H7 (cell line): ENCODE data around the gene SETD5. TPM values are rescaled to one million over a fixed set of nuclear protein-coding genes. Genes with fewer than 3 reads are reported as not detected.
A peak's percentile ranks its signal among the peaks of the same experiment; 100 is the strongest.

Experiments used
- DNase-seq: peaks from one replicate; pipeline ENCODE4 v3.0.0; 2012
- H3K27me3 ChIP-seq: 2 replicates; pipeline ENCODE4 v1.6.0; 2011; ENCODE audit warnings: mild to moderate bottlenecking, low read length; ENCODE audit not compliant: control insufficient read depth, insufficient read depth
- H3K36me3 ChIP-seq: replicated peaks from 2 replicates; pipeline ENCODE4 v1.5.1; 2011; ENCODE audit warnings: low read length; ENCODE audit not compliant: control insufficient read depth, insufficient read depth
- H3K4me3 ChIP-seq: 2 replicates; pipeline ENCODE4 v1.5.1; 2011; ENCODE audit warnings: low read depth, mild to moderate bottlenecking, control low read depth, low read length, moderate library complexity; ENCODE audit not compliant: insufficient read depth
- total RNA-seq: library from RNA; depleted of rRNA; stranded (reverse); fragments of >200 nt; shearing (Covaris generic); gene quantifications from 2 replicates; pipeline ENCODE4 v1.2.3, GENCODE V29; 2014; rRNA removed

The SETD5 gene, protein sequence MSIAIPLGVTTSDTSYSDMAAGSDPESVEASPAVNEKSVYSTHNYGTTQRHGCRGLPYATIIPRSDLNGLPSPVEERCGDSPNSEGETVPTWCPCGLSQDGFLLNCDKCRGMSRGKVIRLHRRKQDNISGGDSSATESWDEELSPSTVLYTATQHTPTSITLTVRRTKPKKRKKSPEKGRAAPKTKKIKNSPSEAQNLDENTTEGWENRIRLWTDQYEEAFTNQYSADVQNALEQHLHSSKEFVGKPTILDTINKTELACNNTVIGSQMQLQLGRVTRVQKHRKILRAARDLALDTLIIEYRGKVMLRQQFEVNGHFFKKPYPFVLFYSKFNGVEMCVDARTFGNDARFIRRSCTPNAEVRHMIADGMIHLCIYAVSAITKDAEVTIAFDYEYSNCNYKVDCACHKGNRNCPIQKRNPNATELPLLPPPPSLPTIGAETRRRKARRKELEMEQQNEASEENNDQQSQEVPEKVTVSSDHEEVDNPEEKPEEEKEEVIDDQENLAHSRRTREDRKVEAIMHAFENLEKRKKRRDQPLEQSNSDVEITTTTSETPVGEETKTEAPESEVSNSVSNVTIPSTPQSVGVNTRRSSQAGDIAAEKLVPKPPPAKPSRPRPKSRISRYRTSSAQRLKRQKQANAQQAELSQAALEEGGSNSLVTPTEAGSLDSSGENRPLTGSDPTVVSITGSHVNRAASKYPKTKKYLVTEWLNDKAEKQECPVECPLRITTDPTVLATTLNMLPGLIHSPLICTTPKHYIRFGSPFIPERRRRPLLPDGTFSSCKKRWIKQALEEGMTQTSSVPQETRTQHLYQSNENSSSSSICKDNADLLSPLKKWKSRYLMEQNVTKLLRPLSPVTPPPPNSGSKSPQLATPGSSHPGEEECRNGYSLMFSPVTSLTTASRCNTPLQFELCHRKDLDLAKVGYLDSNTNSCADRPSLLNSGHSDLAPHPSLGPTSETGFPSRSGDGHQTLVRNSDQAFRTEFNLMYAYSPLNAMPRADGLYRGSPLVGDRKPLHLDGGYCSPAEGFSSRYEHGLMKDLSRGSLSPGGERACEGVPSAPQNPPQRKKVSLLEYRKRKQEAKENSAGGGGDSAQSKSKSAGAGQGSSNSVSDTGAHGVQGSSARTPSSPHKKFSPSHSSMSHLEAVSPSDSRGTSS (N-terminal part only)
- 99.8 and 139 TPM in 2 replicates for total RNA-seq

DNA sequence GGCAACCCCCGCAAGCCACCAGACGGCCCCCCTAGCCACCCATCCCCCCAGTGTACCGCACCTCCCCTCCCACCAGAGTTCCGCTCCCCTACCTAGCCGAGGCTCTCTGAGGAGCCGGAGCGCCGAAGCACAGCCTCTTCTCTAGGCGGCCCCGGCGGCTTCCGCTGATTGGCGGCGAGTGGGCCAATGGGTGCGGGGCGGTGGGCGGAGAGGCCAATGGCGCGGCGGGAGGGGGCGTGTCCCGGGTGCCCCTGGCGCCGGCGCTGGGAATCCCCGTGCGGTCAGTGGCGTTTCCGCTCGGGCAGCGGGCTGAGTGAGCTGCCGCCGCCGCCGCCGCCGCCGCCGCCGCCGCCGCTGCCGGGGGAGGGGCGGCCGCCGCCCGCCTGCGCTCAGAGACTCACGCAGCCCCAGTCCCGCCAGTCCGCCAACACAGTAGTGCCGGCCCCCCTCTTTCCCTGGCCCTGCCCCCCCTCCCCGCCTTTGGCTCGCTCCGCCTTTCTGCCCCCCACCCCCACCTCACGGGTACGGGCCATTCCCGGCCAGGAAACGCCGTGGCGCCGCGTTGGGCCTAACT lies at the start of gene SETD5:
TSS of gene SETD5 (plus strand) at position 284 of the 574 bp plus-strand sequence. CDS start 31,324 bp downstream, outside the sequence.
- H3K27me3 ChIP-seq, result no peaks in the 10 kb centered on the region
- H3K4me3 ChIP-seq, result peak within 1 kb of the TSS; percentile 97
- H3K36me3 ChIP-seq, result peaks cover 10% of the 10 kb centered on the region
- DNase-seq, result peak; percentile 96

DNA sequence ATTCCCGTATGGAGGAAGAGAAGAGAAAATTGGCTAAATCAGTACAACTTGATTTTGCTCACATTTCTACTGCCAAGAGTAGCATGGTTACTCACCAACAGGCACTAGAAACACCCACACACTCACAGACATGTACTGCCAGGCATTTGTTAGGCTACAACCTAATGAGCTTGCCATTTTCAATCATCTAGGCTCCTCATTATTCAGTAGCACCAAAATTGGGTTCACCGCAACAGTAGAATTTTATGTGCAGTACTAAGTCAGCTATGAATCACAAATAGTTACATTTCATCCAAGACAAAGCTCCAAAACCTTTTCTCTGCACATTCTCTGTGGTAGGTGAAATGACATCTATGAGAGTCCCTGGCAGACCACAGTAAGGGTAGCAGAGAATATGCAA lies 49.5 kb upstream of the SETD5 start:
- Histone ChIP-seq H3K4me3 (no peak overlapping the region), H3K36me3 (no peaks in the 10 kb centered on the region), H3K27me3 (no peaks in the 10 kb centered on the region)
- no peak for DNase-seq

DNA sequence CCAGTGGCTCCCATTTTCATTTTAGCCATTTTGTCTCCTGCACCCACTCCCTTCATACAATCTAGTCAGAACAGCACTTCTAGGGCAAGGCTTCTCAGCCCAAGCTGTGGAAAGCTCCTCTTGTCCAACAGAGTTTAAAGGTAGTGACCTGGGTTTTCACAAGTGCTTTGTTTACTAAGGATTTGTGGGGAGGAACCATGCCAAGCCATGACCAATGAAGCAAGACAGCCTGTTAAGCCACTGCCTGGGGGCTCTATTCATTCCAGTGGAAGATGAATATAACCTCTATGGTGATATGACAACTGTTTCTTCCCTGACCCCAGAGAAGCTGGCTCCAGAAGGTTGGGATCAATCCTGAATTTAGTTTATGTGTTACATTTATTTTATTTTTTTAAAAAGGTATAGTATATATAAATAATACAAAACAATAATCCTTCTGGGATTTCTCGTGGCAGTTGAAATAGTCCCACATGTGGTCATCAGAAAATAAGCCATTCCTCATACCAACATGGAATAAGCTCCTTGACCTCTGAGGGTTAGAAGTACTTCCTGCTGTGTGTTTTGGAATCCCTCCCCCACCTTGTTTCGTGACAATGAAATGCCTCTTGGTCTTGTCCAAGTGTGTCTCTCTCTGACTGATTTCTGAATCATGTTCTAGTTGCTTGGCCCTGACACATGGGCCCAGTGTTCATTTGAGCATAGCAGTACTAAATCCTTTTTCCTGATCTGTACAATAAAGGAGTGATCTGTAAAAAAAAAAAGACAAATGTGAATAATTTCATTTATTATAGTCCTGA lies 47.9 kb upstream of the SETD5 start:
- no peak for DNase-seq
- Histone ChIP-seq H3K36me3 (no peaks in the 10 kb centered on the region), H3K27me3 (no peaks in the 10 kb centered on the region), H3K4me3 (no peak overlapping the region)

DNA sequence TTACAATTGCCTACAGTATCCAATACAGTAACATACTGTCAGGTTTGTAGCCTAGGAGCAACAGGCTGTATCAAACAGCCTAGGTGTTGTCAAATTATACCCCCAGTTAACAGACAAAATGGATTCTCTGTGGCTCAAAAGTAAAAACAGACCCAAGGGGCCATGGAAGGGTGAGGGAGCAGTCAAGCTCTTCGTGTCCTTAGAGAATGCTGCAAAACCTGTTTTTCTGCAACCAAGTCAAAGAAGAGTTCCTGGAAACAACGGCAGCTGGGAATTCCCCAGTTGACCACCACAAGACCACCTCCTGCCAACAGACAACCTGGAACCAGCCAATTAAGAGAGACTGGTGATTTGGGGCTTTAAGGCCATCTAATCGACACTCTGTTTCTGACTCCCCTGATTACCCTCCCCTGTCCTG lies 45.7 kb upstream of the SETD5 start:
- H3K27me3 ChIP-seq, result no peaks in the 10 kb centered on the region
- H3K36me3 ChIP-seq, result no peaks in the 10 kb centered on the region
- no peak overlapping the region for H3K4me3 ChIP-seq
- peak; percentile 68 for DNase-seq

DNA sequence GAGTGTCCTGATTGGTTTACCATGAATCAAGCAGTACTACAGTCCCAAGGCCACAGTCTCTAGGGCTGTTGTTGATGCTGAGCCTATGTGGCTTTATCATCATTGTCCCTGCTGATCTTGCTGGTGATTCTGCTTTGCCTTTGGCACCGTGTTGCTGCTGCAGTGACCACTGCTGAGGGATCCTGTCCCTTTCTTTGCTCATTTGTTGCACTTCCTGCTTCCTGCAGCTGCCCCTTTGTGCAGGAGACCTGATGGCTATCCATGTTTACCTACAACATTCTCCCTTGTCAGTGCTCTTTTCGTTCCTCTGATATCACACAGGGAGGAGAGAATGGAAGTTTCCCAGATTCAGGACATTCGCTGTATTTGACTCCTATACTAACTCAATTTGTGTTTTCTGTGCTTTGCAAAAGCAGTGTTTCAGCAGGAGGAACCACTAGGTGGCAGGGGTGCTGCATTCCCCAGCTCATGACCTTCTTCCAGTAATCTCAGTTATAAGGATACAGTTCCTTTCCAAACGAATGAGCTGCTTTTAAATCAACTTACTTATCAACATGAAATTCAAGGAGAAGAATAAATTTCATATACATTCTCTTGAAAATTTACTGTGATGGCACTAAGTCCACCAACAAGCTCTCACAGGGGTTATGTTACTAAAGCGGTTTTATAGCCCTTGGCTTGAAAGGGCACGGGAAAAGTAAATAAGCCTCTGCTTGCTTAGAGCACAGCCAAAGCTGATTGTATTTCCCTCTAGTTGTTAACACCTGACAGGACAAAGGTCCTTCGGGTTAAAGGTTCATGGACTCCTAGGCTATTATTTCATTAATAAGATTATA lies 44.3 kb upstream of the SETD5 start:
- Histone ChIP-seq H3K4me3 (no peak overlapping the region), H3K36me3 (no peaks in the 10 kb centered on the region), H3K27me3 (no peaks in the 10 kb centered on the region)
- DNase-seq, result peak; percentile 76

DNA sequence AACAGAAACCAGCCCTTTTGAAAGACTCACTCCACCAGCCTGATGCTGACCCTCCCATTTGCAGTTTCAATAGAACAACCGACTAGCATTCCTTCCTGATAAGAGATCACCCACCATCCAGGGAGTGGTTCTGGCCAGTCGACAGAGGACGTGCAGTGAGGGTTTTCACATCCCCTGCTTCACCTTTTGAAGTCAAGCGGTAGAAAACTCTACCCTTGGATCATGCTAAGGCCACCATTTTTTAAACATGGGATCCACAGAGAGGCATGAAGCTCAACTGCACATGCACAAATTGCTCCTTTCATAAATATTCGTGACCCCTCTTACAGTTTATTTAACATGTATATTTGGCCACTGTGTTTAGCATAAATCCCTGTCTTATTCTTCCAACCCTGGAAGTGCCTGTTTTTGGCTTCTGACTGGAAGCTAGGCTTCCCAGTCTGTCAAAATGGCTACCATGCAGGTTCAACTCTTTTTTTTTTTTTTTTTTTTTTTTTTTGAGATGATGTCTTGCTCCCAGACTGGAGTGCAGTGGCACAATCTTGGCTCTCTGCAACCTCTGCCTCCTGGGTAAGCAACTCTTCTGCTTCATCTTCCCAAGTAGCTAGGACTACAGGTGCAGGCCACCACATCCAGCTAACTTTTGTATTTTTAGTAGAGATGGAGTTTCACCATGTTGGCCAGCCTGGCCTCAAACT lies 35.6 kb upstream of the SETD5 start:
- no peak overlapping the region for H3K4me3 ChIP-seq
- DNase-seq, result no peak
- peaks cover 9% of the 10 kb centered on the region for H3K36me3 ChIP-seq
- H3K27me3 ChIP-seq, result no peaks in the 10 kb centered on the region

DNA sequence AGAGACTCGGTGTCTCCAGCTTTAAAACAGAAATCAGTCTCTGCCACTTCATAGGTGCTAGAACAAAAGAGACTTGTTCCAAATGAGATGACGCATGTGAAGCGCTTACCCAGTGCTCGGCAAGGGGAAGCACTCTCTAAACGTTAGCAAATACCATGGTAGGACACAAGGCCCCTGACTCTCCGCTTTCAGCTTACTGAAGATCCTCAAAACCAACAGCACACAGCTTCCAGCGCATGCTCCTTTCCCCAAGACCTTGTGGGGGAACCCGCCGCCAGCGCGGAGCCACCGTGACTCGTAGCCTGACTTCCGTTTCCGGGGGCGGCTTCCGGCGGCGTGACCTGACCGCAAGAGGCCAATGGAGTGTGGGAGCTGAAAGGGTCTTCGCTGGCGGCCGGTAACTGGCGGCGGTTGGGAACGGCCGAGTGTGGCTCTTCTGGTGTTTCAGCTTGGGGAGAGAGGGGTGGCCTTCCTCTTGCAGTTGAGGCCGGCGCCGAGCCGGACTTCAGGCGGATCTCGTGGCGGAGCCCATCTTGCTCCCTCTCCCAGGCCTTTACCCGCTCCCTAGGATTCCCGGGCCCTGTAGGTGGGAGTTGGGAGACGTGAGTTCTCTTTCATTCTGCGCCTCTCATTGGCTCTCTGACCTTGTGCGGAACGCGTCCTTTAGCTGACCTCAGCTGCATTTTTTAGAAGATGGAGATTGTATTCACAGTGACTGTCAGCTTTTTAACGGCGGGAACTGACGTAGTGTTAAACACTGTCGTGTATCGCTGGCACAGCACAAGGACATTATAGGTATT lies 34.5 kb upstream of the SETD5 start, which contains the start of gene THUMPD3:
TSS of gene THUMPD3 (plus strand) at position 324 of the 800 bp plus-strand sequence. CDS start 2,015 bp downstream, outside the sequence.
- H3K36me3 ChIP-seq, result peaks cover 11% of the 10 kb centered on the region
- H3K4me3 ChIP-seq, result peak within 1 kb of the TSS; percentile 81
- no peaks in the 10 kb centered on the region for H3K27me3 ChIP-seq
- peak; percentile 79 for DNase-seq

DNA sequence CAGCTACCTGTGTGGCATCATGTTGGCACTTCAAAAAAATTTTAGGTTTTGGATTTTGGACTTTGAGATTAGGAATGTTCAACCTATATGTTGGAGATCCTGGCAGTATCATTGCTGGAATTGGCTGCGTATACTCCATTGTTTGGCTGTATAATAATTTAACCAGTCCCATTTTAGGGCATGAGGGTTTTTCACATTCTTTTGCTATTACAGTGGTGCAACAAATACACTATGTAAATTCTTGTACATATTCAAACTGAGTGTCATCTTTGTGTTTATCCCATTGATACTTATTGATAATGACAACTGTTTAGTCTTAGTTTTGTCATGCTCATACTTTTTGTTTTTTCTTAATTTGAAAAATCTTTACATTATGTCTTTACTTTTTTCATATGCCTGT lies 27.9 kb upstream of the SETD5 start:
- no peak overlapping the region for H3K4me3 ChIP-seq
- no peaks in the 10 kb centered on the region for H3K27me3 ChIP-seq
- H3K36me3 ChIP-seq, result peaks cover 24% of the 10 kb centered on the region
- no peak for DNase-seq

DNA sequence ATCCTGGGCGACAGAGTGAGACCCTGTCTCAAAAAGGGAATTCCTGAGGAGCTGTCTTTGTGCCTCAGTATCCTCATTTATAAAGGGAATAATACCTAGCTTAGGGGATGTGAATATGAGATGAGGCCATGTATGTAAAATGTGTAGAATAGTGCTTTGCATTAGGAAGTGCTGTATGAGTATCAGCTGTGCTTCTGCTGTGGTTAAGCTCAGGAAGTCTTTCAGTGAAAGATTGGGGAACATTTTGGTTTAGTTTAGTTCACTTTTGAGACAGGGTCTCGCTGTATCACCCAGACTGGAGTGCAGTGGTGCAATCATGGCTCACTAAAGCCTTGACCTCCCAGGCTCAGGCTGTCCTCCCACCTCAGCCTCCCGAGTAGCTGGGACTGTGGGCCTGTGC lies 23.9 kb upstream of the SETD5 start:
- H3K4me3 ChIP-seq, result no peak overlapping the region
- no peak for DNase-seq
- H3K27me3 ChIP-seq, result no peaks in the 10 kb centered on the region
- H3K36me3 ChIP-seq, result peaks cover 17% of the 10 kb centered on the region

DNA sequence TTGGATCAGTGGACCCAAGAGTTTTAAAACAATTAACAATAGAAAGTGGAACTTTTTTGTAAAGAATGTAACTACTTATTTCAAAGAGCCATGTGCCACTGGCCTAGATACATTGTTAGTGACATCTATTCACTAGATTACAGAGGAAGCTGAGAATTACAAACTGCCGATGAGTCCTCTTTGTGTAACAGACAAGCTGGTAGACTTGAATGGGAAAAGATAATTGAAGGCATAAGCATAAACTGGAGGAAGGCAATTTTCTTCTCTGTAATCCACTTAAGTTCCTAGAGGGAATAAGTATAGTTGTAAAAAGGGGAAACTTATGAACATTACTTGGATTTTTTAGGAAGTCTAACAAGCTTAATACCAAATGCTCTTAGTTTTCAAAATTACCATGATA lies 19.4 kb upstream of the SETD5 start:
- DNase-seq, result no peak
- H3K27me3 ChIP-seq, result no peaks in the 10 kb centered on the region
- H3K4me3 ChIP-seq, result no peak overlapping the region
- H3K36me3 ChIP-seq, result peaks cover 16% of the 10 kb centered on the region

DNA sequence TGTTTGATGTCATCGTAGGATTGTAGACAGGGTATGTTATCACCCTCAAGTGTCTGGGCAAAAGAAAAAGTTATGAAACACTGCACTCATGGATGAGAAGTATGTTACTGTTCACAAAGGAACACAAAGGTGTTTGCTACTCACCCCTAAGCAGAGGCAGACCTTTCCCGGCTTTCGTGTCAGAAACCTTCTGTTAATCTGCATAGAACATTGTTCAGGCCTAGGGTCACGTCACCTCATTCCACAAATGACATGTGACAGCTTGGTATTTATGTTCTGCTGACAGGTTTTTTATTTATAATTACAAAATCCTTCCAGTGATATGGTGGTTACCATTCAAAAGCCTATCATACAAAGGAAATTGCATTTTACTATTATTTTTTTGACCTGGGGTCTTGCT lies 18.1 kb upstream of the SETD5 start:
- H3K27me3 ChIP-seq, result no peaks in the 10 kb centered on the region
- DNase-seq, result no peak
- H3K4me3 ChIP-seq, result no peak overlapping the region
- H3K36me3 ChIP-seq, result peaks cover 14% of the 10 kb centered on the region

DNA sequence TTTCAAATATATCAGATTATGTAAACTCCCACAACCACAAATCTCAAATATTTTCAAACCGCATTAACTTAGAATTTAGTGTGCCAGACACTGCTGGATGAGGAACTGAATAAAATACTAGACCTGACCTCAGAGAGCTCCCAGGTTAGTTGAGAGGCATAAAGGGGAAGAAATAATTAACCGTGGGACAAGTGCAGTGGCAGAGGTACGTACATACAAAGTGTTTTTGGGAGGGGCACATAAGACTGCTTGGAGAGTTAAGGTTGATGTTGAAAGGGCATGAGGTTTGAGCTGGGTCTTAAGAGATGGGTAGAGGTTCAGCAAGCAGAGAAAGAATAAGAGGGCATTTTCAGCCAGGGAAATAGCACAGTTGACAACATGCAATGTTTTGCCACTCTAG lies 17.4 kb upstream of the SETD5 start:
- no peak overlapping the region for H3K4me3 ChIP-seq
- H3K36me3 ChIP-seq, result peaks cover 15% of the 10 kb centered on the region
- no peak for DNase-seq
- no peaks in the 10 kb centered on the region for H3K27me3 ChIP-seq
